Measurements from ENCODE around the gene COX8C.
"Not testable (repeated sequence)": the region's sequence is repeated elsewhere in the genome, so short reads cannot be mapped to it uniquely, and the experiment has no call there.

The COX8C gene

DNA sequence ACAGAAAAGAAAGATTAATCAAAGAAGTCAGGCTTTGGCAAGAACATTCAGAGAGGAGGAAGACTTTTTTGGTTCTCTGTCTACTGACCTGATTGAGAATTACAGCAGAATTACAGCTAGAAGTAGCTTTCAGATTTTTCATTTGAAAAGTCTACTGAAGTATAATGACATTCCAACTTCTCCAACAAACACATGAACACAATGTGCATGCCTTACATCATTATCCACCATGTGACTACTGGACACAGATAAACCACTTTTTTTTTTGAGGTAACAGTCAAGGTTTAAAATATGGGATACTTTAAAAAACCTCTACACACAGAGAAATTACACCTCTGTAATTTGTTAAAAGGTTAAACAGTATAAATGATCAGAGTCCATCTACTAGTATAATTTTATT is 26.5 kb upstream of the COX8C start:
- no peak for DNase-seq (ENCODE audit: low read depth in 3 of 3)

DNA sequence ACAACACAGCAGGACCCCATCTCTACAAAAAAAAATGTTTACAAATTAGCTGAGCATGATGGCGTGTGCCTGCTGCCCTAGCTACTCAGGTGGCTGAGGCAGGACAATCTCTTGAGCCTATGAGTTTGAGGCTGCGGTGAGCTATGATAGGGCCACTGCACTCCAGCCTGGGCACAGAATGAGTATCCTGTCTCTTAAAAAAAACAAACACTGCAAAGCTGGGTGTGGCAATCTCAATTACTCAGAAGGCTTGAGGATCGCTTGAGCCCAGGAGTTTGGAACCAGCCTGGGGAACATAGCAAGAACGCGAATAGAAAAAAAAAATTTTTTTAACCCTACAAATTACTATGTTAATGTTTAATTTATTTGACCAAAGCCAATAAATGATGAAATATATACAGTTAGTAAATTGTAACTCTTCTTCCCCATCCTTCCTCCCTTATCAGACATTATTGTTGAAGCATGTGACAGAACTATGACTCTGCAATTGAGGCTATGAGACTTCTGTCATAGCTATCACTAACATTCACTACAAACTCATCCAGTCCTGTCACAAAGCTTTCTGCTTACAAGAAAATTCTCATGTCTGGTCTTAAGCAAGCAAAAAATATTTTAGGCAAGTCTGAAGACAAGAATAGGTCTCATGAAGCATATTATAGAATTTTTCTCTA is 23.9 kb upstream of the COX8C start:
- no peak for DNase-seq (ENCODE audit: low read depth in 3 of 3)

DNA sequence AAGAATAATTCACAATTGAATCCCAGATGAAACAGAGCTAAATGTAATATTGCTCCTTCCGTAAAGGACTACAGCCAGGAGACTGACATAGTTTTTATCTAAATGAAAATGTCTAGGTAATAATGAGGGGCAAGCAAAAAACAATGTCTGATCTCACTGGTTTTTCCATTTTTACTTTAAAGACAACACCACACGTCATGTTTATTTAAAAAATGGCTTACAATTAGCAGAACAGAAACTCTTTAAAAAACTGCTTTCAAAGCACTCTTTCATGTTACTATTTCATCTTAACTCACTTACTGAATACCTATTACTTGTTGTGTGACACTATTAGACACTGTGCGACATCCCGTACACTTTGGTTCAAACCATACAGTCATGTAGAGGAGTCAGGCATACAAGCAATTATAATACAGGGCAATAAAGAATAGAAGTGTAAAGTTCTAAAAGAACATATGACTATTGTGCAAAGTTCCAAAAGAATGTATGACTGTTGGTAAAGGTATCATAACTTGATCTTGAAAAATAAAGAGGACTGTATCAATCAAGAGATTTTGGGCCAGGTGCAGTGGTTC is 23.3 kb upstream of the COX8C start:
- DNase-seq (ENCODE audit: low read depth in 3 of 3) = no peak

DNA sequence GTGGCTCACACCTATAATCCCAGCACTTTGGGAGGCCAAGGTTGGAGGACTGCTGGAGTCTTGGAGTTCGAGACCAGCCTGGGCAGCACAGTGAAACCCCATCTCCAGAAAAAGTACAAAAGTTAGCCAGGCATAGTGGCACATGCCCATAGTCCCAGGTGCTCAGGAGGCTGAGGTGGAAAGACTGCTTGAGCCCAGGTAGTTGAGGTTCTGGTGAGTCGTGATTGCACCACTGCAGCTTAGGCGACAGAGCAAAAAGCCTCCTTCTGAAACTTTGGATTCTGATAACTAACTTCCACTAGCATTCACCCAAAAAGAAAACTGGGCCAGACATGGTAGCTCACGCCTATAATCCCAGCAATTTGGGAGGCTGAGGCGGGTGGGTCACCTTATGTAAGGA is 20.8 kb upstream of the COX8C start:
- no peak for DNase-seq (ENCODE audit: low read depth in 3 of 3)

DNA sequence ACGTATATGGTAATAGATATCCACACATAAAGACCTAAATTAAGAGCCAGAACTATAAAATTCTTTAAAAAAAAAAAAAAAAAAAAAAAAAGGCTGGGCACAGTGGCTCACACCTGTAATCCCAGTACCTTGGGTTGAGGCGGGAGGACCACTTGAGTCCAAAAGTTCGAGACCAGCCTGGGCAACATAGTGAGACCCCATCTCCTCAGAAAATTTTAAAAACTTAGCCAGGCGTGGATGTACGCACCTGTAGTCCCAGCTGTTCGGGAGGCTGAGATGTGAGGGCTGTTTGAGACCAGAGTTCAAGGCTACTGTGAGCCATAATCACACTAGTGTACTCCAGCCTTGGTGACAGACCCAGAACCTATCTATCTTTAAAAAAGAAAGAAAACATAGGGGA is 18.4 kb upstream of the COX8C start:
- no peak for DNase-seq (ENCODE audit: low read depth in 3 of 3)

DNA sequence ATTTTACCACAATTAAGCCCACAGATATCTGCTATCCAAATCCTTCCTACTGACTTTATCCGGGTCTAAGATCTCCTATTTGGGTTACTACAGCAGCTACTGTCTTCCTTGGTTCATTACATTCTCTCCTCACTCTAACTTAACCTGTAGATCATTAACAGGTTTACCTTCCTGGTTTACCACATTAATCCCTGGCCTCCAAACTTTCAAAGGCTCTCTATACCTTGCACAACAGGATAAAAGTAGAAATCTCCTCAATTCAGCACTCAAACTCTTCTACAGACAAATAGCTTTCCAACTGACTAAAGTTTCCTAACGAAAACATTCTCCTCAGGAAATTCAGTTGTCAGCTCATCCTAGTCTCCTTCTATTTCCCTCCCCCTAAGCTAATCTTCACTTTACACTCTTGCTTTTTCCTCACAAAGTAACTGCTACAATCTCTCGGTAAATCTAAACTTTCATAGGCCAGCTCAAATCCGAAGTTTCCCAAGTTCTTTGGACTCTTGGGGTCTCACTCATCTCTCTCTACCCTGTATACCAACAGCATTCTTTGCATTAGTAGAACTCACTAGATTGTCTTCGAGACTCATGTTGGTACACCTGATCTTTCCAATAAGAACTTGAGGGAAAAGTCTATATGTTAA is 16.9 kb upstream of the COX8C start:
- no peak for DNase-seq (ENCODE audit: low read depth in 3 of 3)

DNA sequence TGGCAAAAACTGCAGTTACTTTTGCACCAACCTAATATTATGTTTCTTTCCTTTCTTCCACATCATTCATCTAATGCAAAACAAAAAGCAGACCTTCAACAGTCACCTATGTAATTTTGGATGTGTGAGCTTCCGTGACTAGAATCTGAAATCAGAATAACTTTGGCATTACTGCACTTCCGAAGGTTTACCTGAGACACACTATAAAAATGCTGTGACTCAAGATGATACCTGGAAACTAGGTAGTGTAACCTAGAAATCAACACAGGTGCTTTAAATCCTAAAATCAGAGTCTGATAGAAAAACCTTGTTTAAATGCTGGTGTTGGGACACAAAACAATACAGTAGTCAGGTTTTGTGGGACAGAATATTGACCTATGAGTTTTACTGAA is 16.4 kb upstream of the COX8C start:
- DNase-seq (ENCODE audit: low read depth in 3 of 3) = no peak

DNA sequence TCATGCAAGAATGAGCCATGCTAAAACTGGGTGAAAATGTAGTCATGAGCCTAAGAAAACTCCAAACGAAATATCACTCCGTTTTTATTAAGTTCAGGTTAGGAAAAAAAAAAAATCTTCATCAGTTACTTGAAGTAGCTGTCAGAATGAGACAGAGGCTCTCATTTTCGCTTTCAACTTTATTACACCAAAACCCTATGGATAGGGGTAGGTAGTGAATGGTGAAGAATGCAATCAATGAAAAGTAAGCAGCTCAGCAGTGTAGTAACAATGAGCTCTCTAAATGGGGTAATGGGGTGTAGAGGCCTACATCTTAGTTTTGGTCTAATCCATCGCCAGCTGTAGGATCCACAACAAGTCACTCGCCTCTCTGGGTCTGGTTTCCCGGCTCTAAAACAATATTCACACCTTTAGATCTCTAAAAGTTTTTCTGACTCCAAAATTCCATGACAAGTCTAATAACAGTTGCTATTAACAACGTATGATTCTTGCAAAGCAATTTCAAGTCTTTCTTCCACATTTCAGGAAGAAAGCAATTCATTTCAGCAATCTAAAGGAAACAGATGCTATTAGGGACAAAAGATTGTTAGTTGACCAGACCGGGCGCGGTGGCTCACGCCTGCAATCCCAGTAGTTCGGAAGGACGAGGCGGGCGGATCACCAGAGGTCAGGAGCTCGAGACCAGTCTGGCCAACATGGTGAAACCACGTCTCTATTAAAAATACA is 15.8 kb upstream of the COX8C start:
- DNase-seq (ENCODE audit: low read depth in 3 of 3) = no peak

DNA sequence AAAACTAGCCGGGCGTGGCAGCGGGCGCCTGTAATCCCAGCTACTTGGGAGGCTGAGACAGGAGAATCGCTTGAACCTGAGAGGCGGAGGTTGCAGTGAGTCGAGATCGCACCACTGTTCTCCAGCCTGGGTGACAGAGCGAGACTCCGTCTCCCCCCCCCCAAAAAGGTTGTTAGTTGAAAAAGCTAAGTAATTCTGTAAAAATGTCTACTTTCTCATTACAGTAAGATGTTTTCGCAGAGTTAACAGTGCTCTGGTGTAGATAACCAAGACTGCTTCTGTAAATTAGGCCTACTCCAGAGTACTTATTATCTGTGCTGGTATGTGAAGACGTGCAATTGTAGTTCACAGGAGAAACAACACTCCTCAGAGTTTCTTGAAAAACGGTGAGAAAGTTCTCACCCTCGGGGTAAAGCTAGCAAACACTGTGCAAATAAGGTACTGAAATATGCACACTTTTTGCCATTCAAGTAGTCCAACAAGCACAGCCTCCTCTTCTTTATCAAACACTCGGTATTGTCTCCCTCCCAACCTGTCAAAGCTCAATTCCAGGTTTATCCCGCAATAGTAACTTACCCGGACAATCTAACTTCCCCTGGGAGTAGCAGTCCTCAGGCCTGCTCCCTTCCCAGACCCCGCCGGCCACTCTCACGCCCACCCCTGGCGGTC is 15.1 kb upstream of the COX8C start:
- no peak for DNase-seq (ENCODE audit: low read depth in 3 of 3)

DNA sequence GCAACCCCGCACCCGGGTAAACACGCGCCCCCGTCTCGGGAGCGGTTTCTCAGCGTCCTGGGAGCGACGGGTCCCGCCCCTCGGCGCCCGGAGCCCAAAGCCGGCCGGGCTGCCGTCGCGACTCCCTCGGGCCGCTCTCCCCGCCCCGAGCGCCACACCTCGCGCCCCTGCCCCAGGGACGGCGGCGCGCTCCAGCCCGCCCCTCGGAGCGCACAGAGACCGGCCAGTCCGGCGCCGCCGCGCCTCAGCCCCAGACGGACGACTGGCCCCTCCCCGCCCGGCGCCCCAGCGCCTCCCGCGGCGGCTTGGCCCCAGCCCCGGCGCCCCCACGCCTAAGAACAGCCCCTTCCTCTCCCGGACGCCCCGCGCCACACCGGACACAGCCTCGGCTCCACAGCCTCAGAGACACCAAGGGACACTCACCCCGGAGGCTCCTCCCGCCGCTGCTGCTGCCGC is 14.6 kb upstream of the COX8C start:
- DNase-seq (ENCODE audit: low read depth in 3 of 3) = peak in 2 of 3 experiments; percentile 6 to 24

DNA sequence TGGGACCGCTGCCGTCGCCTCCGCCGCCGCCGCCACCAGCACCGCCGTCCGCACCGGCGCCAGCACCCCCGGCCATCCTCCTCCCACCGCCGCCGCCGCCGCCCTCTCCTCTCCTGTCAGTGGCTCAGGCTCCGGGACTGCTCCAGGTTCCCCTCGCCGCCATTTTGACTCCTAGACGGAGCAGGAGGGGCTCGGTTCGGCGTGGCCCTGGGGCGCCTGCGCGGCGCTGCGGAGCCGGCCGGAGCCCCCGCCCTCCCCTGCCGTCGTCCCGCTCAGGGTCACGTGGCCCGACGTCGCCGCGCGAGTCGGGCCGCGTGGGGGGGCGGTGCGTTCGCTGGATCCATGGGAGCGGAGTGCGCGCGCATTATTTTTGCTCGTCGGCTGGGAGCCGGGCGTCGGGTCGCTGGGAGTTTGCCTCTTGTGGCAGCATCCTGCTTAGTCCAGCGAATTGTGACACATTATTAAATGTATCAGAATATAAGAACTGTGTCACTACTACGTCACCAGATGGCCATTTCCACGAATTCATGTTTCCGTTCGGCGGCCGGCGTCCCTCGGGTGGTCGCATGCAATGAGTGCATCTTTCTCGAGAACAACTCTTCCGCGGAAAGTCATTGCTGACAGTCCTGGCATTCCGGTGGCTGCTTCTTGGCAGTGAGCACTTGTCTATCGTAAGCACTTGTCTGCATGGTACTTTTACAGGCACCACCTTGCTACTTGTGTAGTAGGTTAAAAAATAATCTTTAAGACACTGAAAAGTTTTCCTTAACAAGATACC is 13.9 kb upstream of the COX8C start, which contains the start of gene BTBD7:
Gene BTBD7 (minus strand): TSS at position 184 of the 778 bp plus-strand sequence. CDS start 36,985 bp downstream, outside the sequence.
- peak; percentile 88 to 91 (median 90) for DNase-seq (ENCODE audit: low read depth in 3 of 3)

DNA sequence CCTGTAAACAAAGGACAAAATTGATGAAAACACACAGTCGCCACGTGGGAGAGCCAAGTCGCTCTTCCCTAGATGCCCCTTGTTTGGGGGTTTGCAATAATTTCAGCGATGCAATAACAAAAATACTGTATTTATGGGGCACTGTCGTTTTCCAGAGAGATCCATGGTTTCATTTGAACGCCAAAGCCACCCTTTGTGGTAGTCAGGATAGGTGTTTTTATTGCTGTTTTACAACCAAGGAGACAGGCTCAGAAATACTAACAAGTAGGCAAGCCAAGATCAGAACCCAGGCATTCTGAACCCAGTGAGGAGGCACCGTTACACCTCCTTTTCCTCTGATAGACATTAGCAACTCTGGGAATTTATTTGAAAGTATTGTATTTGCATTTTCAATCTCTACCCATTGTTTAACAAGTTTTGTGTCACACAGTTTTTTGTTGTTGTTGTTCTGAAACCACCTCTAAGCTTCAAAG is 13.3 kb upstream of the COX8C start:
- no peak for DNase-seq (ENCODE audit: low read depth in 3 of 3)

DNA sequence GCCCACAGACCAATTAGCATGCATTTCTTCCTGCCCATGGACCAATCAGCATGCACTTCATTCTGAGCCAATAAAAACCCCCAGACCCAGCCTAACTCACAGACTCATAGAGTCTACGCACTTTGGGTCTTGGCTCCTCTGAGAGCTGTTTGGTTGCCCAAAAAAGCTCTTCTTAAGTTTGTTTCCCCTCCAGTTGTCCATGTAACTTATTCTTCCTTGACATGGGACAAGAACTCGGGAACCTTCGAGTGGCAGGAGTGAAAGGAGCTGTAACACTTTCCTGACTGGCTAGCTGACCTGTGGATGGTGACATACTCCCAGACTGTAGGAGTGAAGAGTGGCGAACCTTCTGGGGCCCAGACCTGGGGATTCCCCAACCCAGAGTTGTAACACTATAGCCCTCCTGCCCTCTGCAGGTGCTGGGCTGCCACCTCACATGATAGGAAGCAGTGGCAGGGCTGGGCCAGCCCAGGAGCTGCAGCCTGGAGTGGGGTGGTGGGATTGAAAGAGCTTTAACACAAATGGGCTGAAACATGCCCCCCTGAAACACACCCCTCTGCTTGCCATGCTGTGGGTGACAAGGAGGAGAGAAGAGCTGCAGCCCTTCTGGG is 9.7 kb upstream of the COX8C start:
- DNase-seq (ENCODE audit: low read depth in 3 of 3) = no peak

DNA sequence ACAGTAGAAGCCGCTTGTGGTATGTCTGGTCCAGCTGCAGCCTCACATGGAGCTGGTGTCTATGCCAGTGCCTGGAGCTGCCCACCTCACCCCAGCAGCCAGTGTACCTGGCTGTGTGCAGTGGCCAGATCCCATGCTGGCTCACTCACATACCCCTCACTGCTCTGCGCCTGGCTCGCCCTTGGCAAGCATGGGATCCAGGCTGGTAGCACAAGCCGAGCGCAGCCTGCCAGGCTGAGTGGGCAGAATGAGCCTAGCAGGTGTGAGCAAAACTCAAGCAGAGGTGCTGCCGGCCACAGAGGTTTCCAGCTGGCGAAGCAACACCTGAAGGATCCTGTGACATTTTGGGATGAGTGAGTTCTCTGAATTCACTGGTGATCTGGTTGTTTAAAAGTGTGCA is 9.1 kb upstream of the COX8C start:
- no peak for DNase-seq (ENCODE audit: low read depth in 3 of 3)

DNA sequence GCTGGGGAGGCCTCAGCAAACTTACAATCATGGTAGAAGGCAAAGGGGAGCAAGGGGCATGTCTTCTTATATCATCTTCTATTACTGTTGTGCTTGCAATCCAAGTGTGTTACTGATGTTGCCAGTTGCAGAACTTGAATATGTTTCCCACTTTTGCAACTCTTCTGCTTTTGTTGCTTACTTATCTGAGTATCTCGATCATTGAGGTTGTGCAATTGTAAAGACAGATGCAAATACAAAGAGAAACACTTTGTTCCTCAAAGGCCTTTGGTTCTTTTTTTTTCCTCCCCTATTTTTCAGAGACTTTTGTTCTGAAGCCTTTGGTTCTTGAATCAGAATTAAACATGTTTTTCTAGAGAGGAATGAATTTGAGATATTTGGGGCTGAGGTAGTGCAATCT is 3.7 kb upstream of the COX8C start:
- no peak for DNase-seq (ENCODE audit: low read depth in 3 of 3)

DNA sequence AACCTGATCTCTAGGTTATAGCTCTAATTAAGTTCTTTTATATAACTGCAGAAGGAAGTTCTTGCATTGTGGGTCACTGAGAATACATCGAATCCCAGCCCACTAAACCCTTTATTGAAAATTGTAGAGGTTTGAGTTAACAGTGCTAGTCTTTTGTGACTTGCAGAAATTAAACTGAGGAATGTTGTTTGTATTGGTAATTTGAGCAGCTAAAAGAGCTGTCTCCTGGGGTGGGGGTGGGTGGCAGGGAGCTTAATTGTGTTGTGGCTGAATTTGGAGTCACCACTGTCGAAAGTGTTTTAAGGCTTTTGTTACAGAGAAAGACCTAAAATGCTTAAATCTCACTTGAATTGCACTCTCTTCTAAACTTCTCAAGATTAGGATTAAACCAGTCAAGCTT is 3.2 kb upstream of the COX8C start:
- DNase-seq (ENCODE audit: low read depth in 3 of 3) = no peak

DNA sequence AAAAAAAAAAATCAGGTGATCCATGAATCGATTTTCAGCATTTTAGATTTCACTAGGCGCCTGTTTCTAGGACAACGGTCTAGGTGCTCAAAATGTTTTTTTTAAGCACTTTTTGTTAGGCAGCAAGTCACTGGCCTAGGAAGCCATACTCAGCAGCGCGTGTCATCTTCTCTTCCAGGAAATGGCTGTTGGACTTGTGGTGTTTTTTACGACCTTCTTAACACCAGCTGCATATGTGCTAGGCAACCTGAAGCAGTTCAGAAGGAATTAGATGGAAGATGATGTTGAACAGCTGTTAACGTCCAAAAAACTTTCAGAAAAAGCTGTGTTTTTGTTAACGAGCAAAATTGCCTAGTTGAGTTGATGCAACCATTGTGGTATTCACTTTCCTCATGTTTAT is 868 bp downstream of the COX8C start:
- DNase-seq (ENCODE audit: low read depth in 3 of 3) = no peak

DNA sequence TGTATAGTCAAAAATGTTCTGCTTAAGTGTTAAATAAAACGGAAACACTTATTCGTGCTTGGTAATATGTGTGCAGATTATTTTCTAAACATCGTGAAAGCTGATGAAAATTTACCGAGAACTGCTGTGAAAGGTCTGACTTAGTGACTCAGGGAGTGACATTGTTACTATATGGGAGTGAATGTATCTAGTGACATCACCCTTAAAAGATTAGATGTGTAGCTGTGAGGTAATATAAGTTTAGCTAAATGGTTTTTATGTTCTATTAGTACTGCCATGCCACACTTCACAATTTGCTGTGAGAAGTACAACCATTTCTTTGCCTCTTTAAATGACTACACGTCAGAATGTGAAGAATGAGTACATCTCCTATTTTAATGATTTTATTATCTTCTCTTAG is 1.3 kb downstream of the COX8C start:
- DNase-seq (ENCODE audit: low read depth in 3 of 3) = no peak

DNA sequence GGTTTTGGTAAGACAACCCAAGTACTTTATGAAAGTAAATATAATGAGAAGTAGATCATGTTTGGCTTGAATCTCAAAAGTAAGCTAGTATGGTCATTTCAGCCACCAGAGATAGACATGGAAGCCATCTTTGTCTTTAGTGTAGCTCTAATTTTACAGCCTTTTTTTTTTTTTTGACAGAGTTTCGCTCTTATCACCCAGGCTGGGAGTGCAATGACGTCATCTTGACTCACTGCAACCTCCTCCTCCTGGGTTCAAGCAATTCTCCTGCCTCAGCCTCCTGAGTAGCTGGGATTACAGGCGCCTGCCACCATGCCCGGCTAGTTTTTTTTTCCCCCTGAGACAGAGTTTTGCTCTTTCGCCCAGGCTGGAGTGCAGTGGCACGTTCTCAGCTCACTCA is 7.9 kb downstream of the COX8C start:
- not testable (repeated sequence) for DNase-seq (ENCODE audit: low read depth in 3 of 3)

DNA sequence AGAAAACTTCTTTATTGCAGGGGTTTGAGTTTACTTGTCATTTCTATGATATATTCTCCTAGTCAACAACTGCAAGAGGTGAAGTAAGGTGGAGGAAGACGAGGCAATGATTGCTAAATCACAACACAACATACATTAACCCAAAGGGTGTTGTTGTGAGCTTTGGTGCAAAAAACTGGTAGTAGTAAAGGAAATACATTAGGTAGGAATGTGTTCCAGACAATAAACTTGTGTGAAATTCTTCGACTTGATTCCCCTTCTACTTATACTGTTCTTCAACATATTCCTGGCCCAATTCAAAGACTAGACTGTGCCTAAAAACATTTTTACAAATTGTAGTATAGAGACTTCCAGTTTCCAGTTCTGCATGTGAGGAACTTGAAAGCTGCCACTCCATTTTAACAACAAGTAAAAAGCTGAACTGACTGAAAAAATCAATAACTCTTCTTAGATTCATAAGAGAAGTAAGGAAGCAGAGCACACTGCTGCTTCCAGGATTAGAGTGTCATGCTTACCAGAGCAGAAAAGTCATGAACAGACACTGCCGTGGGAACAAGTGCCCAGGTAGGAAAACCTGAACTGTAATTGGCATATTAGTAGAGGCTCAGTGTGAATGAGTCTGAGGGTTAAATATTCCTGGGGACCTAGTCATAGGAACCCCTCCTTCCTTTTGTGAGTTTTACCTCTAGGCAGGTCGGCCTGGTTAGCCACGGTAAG is 22.2 kb downstream of the COX8C start:
- no peak for DNase-seq (ENCODE audit: low read depth in 3 of 3)
